Activated CD4-positive, alpha-beta T cell treated with anti-CD3 and anti-CD28 coated beads for 36 hours (primary cell): ENCODE measurements around the gene ADARB2. TPM values are rescaled to one million over a fixed set of nuclear protein-coding genes. Genes with fewer than 3 reads are reported as not detected.

Experiments used
- ATAC-seq: fragments of 200-7000 bp; cut with Tn5 transposase; one replicate; pipeline ENCODE4 v1.10.0; 2021; ENCODE audit warnings: mild to moderate bottlenecking, moderate library complexity
- CTCF ChIA-PET: fragments of 350-600 bp; sonication (Branson Sonifier 250); formaldehyde crosslinking; loops from one replicate; lab custom pipeline; 2021; ENCODE audit warnings: antibody characterized with exemption; lab: Charles Lee
- POLR2A ChIA-PET: fragments of 350-600 bp; sonication (Branson Sonifier 250); formaldehyde crosslinking; loops from one replicate; lab custom pipeline; 2021; ENCODE audit warnings: antibody characterized with exemption, inconsistent platforms; lab: Charles Lee
- DNase-seq: peaks from one replicate; pipeline ENCODE4 v3.0.0-alpha.2; 2020
- H3K27ac Mint-ChIP-seq: one replicate; pipeline ENCODE4 v1.8.0; 2021; ENCODE audit warnings: mixed read lengths
- H3K27me3 Mint-ChIP-seq: one replicate; pipeline ENCODE4 v1.8.0; 2021; ENCODE audit warnings: mixed read lengths
- H3K36me3 Mint-ChIP-seq: one replicate; pipeline ENCODE4 v1.8.0; 2021; ENCODE audit warnings: low read depth, mixed read lengths
- H3K4me1 Mint-ChIP-seq: one replicate; pipeline ENCODE4 v1.8.0; 2021; ENCODE audit warnings: mixed read lengths
- H3K4me3 Mint-ChIP-seq: one replicate; pipeline ENCODE4 v1.8.0; 2021; ENCODE audit warnings: mild to moderate bottlenecking, moderate library complexity, mixed read lengths
- H3K9me3 Mint-ChIP-seq: one replicate; pipeline ENCODE4 v1.8.0; 2021; ENCODE audit warnings: low read depth, mixed read lengths
- intact Hi-C, 2 experiments: fragments of 100-400 bp; cut with DNase I in 1 of 2; cut with micrococcal nuclease in 1 of 2; formaldehyde crosslinking; loops; one replicate each; pipeline versions ENCODE4 v1.14.2 to v1.15.1; 2022 to 2024; cut with DNase I, micrococcal nuclease
- total RNA-seq, 2 experiments: library from RNA; stranded (reverse); gene quantifications; one replicate each; pipeline ENCODE4 v1.2.3, GENCODE V29; 2021

ADARB2 gene
- total RNA-seq, 2 experiments from 2014 or later = not detected

- CTCF ChIA-PET = no interaction called here
- ATAC-seq (no peak), DNase-seq (no peak)
- POLR2A ChIA-PET = no interaction called here
- Mint-ChIP-seq H3K27me3 (peaks cover 5% of the 10 kb centered on the region), H3K27ac (no peak overlapping the region), H3K4me1 (no peaks in the 10 kb centered on the region), H3K36me3 (no peaks in the 10 kb centered on the region), H3K9me3 (no peaks in the 10 kb centered on the region), H3K4me3 (no peak overlapping the region)
- intact Hi-C loops = no loop called here
Measured at GRCh38 chr10:1274111-1274661, 463.1 kb downstream of the ADARB2 start.

DNA sequence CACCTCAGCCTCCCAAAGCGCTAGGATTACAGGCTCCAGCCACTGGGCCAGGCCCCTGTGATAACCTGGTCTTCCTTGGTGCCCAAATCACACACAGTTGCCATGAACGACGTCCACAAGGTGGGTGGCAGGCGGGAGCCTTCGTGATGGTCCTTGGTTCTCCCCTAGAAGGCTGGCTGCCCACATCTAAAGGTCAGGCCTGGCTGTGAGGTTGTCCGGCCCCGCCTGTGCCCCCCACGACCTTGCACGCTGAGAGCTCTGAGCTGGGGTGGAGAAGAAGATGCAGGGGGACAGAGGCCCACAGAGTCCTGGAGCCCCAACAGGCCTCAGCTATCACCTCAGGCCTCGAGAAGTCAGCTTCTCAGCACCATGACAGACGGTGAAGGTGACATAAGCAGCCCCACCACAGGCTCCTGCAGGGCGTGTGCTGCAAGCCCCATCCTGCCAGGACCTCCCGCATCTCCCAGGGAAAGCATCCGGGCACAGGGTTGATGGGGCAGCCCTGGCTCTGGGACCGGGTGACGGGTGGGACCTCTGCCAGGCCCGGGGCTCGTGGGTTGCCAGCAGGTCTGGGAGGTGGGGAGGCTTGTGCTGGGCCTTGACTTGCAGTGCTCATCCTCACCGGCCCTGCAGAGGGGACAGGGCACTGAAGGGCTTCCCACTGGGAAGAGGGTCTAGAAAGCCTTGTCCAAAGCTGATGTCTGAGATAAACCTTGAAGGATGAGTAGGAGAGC, 463.8 kb downstream of the ADARB2 start:
- Mint-ChIP-seq H3K4me1 (no peaks in the 10 kb centered on the region), H3K27ac (no peak overlapping the region), H3K9me3 (no peaks in the 10 kb centered on the region), H3K27me3 (peaks cover 4% of the 10 kb centered on the region), H3K36me3 (no peaks in the 10 kb centered on the region), H3K4me3 (no peak overlapping the region)
- intact Hi-C loops = no loop called here
- ATAC-seq = no peak
- DNase-seq = no peak
- ChIA-PET POLR2A (no interaction called here), CTCF (no interaction called here)

DNA sequence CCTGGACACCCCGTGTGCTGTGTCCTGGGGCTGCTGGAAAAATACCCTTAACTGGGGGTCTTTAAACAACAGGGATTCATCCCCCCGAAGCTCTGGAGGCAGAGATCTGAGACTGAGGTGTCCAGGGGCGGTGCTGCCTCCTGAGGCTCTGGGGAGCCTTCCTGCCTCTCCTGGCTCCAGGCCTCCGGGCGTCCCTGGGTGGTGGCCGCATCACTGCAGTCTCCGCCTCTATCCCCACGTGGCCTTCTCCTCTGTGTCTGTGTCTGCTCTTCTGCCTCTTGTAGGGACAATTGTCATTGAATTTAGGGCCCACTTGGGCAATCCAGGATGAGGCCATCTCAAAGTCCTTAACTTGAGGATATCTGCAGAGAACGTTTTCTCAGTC, 464.6 kb downstream of the ADARB2 start:
- Mint-ChIP-seq H3K4me3 (no peak overlapping the region), H3K4me1 (no peaks in the 10 kb centered on the region), H3K9me3 (no peaks in the 10 kb centered on the region), H3K27me3 (peaks cover 2% of the 10 kb centered on the region), H3K27ac (no peak overlapping the region), H3K36me3 (no peaks in the 10 kb centered on the region)
- intact Hi-C loops = no loop called here
- ChIA-PET POLR2A (no interaction called here), CTCF (no interaction called here)
- no peak for DNase-seq
- ATAC-seq = no peak

DNA sequence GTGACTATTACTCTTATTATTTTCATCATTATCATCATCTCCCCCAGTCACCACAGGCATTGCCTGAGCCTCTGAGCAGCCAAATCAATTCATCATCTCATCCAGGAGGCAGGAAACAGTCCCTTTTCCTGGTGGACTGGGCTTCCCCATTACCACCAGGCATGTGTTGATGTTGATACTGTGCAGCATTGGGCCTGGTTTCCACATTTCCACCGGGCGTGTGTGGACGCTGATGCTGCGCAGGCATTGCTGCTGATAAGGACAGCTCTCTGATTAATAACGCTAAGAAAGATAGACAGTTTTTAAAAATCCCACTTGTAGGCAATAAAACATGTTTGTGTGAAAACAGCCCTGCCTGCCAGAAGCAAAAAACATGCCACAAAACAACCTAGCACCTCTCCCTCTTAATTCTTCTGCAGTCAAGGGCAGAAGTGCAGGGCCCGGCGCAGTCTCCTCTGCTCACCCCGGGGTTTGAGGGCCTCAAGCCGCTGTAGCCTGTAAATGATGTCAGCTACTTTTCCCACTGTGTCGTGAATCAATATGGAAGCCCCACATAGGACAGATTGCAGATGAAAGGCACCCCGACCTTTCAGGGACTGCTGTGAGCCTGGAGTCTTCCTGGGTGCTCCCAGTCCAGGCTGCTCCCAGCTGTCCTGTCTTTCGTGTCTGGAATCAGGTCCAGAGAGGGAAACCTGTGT, 465.1 kb downstream of the ADARB2 start:
- ATAC-seq (no peak), DNase-seq (no peak)
- Mint-ChIP-seq H3K4me3 (no peak overlapping the region), H3K27me3 (peaks cover 2% of the 10 kb centered on the region), H3K36me3 (no peaks in the 10 kb centered on the region), H3K4me1 (no peaks in the 10 kb centered on the region), H3K27ac (no peak overlapping the region), H3K9me3 (no peaks in the 10 kb centered on the region)
- ChIA-PET CTCF (no interaction called here), POLR2A (no interaction called here)
- intact Hi-C loops = no loop called here

DNA sequence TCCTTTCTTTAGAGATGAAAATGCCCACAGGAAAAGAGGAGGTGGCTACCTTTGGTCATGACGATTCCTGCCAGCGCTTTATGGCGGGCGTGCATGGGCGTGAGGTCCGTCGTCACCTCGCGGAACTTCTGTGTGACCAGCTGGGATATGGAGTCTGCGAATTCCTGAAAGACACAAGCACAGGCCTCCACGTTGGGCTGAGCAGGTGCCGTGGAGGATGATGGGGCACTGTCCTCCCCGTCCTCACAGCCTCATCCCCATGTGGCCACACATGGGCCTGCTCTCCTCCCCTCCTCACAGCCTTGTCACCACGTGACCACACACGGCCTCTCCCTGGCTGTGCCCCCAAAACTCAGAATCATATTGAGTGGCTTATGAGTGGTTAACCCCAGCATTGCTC, 466.4 kb downstream of the ADARB2 start:
- no peaks in the 10 kb centered on the region for H3K27me3 Mint-ChIP-seq
- CTCF ChIA-PET = no interaction called here
- no peak for DNase-seq
- H3K4me3 Mint-ChIP-seq = no peak overlapping the region
- no peaks in the 10 kb centered on the region for H3K36me3 Mint-ChIP-seq
- intact Hi-C loops = no loop called here
- H3K4me1 Mint-ChIP-seq = no peaks in the 10 kb centered on the region
- no peaks in the 10 kb centered on the region for H3K9me3 Mint-ChIP-seq
- no peak overlapping the region for H3K27ac Mint-ChIP-seq
- ATAC-seq = no peak
- POLR2A ChIA-PET = interaction anchor here (0.7 kb wide), 1 partner anchor 169 kb away, joined by 3 read pairs; no protein-coding TSS in a partner anchor

- Mint-ChIP-seq H3K36me3 (no peaks in the 10 kb centered on the region), H3K27me3 (no peaks in the 10 kb centered on the region), H3K27ac (no peak overlapping the region), H3K9me3 (no peaks in the 10 kb centered on the region), H3K4me3 (no peak overlapping the region), H3K4me1 (no peaks in the 10 kb centered on the region)
- CTCF ChIA-PET = interaction anchor here (0.9 kb wide), 1 partner anchor 23 kb away, joined by 3 read pairs; no protein-coding TSS in a partner anchor
- DNase-seq (no peak), ATAC-seq (no peak)
- POLR2A ChIA-PET = no interaction called here
- intact Hi-C loops = no loop called here
Measured at GRCh38 chr10:1270490-1270889, 466.8 kb downstream of the ADARB2 start.

DNA sequence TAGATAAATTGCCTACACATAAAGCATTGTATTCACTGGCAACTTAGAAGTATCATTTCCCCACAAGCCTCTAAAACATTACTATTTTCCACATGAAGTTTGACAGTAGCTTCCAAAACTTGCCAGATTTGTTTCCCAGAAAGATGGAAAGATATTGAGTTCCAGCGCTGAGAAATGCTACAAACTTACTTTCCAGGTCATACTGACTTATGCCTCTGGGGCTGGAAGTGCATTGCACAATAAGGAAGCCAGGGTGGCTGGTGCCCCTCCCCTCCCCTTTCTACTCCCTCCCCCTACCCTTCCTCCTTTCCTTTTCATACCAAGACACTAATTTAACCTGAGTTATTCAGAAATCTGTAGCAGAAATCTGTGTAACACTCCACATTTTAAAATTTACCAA, 468.5 kb downstream of the ADARB2 start:
- ChIA-PET POLR2A (no interaction called here), CTCF (no interaction called here)
- Mint-ChIP-seq H3K27me3 (no peaks in the 10 kb centered on the region), H3K4me1 (no peaks in the 10 kb centered on the region), H3K36me3 (no peaks in the 10 kb centered on the region), H3K4me3 (no peak overlapping the region), H3K27ac (no peak overlapping the region), H3K9me3 (no peaks in the 10 kb centered on the region)
- no peak for ATAC-seq
- intact Hi-C loops = no loop called here
- DNase-seq = no peak

- no peak overlapping the region for H3K27ac Mint-ChIP-seq
- no peak for ATAC-seq
- no peaks in the 10 kb centered on the region for H3K4me1 Mint-ChIP-seq
- no peaks in the 10 kb centered on the region for H3K27me3 Mint-ChIP-seq
- no peaks in the 10 kb centered on the region for H3K36me3 Mint-ChIP-seq
- no peaks in the 10 kb centered on the region for H3K9me3 Mint-ChIP-seq
- DNase-seq = no peak
- POLR2A ChIA-PET = no interaction called here
- intact Hi-C loops = no loop called here
- CTCF ChIA-PET = no interaction called here
- H3K4me3 Mint-ChIP-seq = no peak overlapping the region
Measured at GRCh38 chr10:1267568-1267967, 469.8 kb downstream of the ADARB2 start.

DNA sequence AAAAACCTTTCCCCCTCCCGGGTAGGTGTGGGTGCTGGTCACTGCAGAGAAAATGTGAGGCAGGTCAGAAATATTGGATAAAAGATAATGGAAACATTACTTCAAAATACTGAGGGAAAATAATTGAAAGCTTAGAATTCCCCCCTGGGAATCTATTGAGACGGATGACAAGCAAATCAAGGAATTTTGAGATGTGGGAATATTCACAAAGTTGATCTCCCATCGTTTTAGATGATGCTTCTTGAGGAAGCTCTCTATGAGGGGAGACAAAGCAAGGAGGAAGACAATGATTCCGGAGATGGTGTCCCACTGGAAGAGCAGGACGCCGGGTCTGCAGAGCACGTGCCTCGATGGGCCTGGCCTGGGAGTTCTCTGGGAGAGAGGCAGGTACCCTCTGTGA, 470.2 kb downstream of the ADARB2 start:
- no peaks in the 10 kb centered on the region for H3K4me1 Mint-ChIP-seq
- no peaks in the 10 kb centered on the region for H3K36me3 Mint-ChIP-seq

DNA sequence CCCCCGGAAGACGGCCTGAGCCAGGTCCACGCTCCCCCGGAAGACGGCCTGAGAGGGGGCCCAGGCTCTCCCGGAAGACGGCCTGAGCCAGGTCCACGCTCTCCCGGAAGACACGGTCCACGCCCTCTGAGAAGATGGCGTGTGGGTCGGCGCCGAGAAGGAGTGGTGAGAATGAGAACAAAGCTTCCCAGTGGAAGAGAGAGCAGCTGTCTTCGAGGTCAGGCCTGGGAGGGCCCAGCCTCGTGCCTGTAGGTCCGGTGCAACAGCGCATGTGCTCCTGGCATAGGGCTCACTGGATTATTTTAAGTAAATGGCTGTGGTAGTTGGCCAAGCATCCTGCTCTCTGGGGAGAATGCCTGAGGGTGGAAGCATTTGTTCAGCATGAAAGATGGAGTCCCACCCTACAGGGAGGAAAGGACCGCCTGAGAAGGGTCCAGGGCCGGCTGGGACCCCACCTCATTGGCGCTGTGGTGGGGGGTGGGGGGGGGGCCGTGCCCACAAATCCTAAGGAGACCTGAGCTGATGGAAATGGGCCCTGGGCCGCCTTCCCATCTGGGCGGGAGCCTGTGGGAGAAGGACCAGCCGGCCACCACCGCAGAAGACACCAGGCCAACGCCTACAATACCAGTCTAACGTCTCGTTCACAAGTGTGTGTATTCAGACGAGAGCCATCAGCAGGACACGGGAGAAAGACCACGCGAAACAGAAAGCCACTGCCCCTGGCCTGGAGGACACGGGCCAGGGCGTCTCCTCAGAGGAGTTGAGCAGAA, 471.1 kb downstream of the ADARB2 start:
- H3K4me3 Mint-ChIP-seq = no peak overlapping the region
- no peak for ATAC-seq
- intact Hi-C loops = no loop called here
- no peaks in the 10 kb centered on the region for H3K27me3 Mint-ChIP-seq
- CTCF ChIA-PET = no interaction called here
- peaks cover 3% of the 10 kb centered on the region for H3K9me3 Mint-ChIP-seq
- H3K27ac Mint-ChIP-seq = no peak overlapping the region
- no peak for DNase-seq
- H3K36me3 Mint-ChIP-seq = no peaks in the 10 kb centered on the region
- POLR2A ChIA-PET = no interaction called here
- H3K4me1 Mint-ChIP-seq = no peaks in the 10 kb centered on the region

More for the DNA sequence above, 470.2 kb downstream of the ADARB2 start:
- ATAC-seq (no peak), DNase-seq (no peak)
- no peak overlapping the region for H3K27ac Mint-ChIP-seq
- POLR2A ChIA-PET = no interaction called here
- no peak overlapping the region for H3K4me3 Mint-ChIP-seq
- H3K9me3 Mint-ChIP-seq = peaks cover 3% of the 10 kb centered on the region
- intact Hi-C loops = no loop called here
- CTCF ChIA-PET = no interaction called here
- no peaks in the 10 kb centered on the region for H3K27me3 Mint-ChIP-seq

DNA sequence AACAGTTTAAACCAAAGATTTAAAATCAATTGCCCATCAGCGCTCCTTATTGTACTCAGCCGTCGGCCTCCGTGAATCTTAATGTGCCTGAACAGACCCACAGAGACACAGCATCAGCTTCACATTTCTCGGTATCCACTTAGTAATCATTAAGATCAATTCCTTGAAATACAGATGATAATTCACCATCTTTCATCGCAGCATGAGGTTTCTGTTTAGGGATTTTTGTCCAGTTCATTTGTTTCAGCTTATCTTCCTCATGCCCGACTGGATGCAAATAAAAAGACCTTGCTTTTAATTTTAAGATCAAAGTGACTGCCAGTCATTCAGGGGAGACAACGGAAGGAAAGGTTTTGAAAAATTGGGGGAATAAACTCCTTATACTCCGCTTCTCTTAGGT, 473.3 kb downstream of the ADARB2 start:
- no peak for ATAC-seq
- H3K9me3 Mint-ChIP-seq = peaks cover 3% of the 10 kb centered on the region
- ChIA-PET CTCF (no interaction called here), POLR2A (no interaction called here)
- no peaks in the 10 kb centered on the region for H3K4me1 Mint-ChIP-seq
- intact Hi-C loops = no loop called here
- H3K27ac Mint-ChIP-seq = no peak overlapping the region
- no peak overlapping the region for H3K4me3 Mint-ChIP-seq
- no peaks in the 10 kb centered on the region for H3K36me3 Mint-ChIP-seq
- H3K27me3 Mint-ChIP-seq = peaks cover 2% of the 10 kb centered on the region
- DNase-seq = no peak
